Skeletal muscle satellite cell (primary cell): ENCODE results near the gene SLC25A11.

Source experiments
- H3K27me3 ChIP-seq: 2 replicates; pipeline ENCODE4 v1.7.0; 2013; ENCODE audit warnings: low read length; ENCODE audit not compliant: control insufficient read depth, insufficient read depth
- H3K36me3 ChIP-seq: 2 replicates; pipeline ENCODE4 v1.7.0; 2013; ENCODE audit warnings: mild to moderate bottlenecking, control low read depth, low read length; ENCODE audit not compliant: insufficient read depth
- H3K4me1 ChIP-seq: 2 replicates; pipeline ENCODE4 v1.7.0; 2013; ENCODE audit warnings: low read length; ENCODE audit not compliant: control insufficient read depth, insufficient read depth
- H3K4me2 ChIP-seq: 2 replicates; pipeline ENCODE4 v1.7.0; 2013; ENCODE audit warnings: mild to moderate bottlenecking, low read length
- H3K4me3 ChIP-seq: 2 replicates; pipeline ENCODE4 v1.7.0; 2013; ENCODE audit warnings: low read length
- H3K9ac ChIP-seq: 2 replicates; pipeline ENCODE4 v1.7.0; 2013; ENCODE audit warnings: mild to moderate bottlenecking, low read depth, low read length, moderate library complexity
- H3K9me3 ChIP-seq: replicated peaks from 2 replicates; pipeline ENCODE4 v1.7.0; 2013; ENCODE audit warnings: mild to moderate bottlenecking, control low read depth, low read length

Gene SLC25A11

DNA sequence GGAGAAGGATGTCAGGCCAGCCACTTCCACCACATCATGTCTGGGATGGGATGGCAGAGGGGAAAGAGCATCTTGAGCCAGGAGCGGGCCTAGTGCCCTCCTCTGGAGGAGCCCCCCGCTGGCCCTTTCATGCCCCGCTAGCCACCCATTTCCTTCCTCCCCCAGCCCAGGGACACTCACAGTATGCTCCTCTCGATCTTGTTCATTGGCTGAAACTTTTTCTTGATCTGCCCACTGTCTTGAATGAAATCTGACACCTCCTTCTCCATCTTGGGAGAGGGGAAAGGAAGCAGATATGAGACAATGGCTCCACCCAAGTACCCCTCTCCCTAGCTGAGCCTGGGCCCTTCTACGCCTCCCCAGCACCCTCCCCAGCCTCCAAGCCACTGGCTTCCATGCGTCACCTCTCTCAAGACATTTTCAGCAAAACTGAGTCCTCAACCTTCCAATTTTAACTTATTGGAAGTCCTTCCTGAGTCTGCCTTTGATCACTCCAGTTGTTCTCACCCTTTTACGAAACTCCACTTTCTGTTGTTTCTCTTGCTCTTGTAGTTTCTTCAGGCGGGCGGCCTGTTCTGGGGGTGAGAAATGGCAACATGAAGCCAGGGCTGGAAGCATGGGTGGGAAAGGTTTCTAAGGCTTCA is 20.6 kb upstream of the SLC25A11 start:
- Histone ChIP-seq H3K4me2 (no peak overlapping the region), H3K27me3 (no peaks in the 10 kb centered on the region), H3K4me3 (no peak overlapping the region), H3K4me1 (no peaks in the 10 kb centered on the region), H3K36me3 (peaks cover 23% of the 10 kb centered on the region), H3K9me3 (no peaks in the 10 kb centered on the region), H3K9ac (no peak overlapping the region)

DNA sequence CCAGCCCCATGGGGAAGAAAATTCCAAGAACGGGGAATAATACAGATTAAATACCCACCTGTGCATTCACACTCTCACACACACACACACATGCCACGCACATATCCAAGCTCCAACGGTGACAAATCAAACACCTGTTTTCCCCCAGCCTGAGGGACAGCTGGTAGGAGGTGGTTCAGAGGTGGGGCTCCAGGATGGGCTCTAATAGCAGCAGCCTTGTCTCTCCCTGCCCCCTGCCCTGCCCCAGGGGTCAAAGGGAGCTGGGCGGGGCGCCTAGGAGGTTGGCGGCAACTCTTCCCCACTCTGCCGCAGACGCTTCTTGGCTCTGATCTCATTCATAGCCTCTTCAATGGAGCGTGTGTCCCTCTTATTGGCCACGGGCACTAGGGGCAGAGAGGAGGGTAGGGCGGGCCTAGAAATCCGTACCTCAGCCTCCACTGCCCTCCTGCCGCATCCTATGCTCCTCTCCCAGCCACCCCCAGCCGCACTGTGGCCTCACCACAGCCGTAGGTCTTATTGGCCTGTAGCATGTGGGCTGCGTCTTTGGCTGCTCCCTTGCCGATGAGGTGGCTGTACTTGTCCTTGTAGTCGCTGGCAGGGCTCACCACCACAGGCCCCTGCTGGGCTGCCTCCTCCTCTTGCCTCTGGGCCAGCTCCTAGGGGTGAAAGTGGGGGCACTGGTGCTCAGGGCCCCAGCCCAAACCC is 19.6 kb upstream of the SLC25A11 start:
- Histone ChIP-seq H3K9me3 (no peaks in the 10 kb centered on the region), H3K4me2 (no peak overlapping the region), H3K4me3 (no peak overlapping the region), H3K36me3 (peaks cover 19% of the 10 kb centered on the region), H3K4me1 (peaks cover under 1% of the 10 kb centered on the region), H3K9ac (no peak overlapping the region), H3K27me3 (no peaks in the 10 kb centered on the region)

DNA sequence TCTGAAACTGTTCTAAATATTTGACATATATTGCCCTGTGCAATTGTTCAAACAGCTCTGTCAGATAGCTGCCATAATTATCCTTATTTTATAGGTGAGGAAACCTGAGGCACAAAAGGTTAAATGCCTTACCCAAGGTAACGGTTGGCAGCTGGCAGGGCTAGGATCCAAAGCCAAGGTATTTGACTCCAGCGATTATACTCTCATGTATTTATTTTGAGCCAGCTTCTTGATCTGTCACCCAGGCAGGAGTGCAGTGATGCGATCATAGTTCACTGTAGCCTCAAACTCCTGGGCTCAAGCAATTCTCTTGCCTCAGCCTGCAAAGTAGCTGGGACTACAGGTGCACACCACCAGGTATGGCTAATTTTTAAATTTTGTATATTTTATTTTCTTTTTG is 18.3 kb upstream of the SLC25A11 start:
- Histone ChIP-seq H3K4me2 (no peak overlapping the region), H3K36me3 (peaks cover 19% of the 10 kb centered on the region)

DNA sequence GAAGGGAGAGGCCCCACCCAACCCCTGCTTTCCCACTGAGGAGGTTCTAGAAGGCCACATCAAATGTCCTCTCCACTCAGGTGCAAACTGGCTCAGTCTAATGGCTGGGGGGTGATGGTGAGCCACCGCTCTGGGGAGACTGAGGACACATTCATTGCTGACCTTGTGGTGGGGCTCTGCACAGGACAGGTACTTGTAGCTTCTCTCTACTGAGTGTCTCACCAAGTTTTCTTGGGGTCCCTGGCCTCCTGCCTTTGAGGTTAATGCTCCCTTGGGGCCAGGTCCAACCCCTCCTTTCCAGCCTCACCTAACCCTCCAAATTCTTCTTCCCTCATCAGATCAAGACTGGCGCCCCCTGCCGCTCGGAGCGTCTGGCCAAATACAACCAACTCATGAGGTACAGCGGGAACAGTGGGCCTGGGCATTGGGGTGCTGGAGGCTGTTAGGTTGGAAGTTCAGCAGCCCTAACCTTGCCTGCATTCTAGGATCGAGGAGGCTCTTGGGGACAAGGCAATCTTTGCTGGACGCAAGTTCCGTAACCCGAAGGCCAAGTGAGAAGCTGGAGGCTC is 16.7 kb upstream of the SLC25A11 start:
- no peak overlapping the region for H3K4me3 ChIP-seq
- H3K36me3 ChIP-seq: peaks cover 19% of the 10 kb centered on the region
- peaks cover 24% of the 10 kb centered on the region for H3K4me1 ChIP-seq
- no peaks in the 10 kb centered on the region for H3K27me3 ChIP-seq
- no peak overlapping the region for H3K4me2 ChIP-seq
- no peak overlapping the region for H3K9ac ChIP-seq
- H3K9me3 ChIP-seq: no peaks in the 10 kb centered on the region

More for the DNA sequence above, 18.3 kb upstream of the SLC25A11 start:
- no peak overlapping the region for H3K9ac ChIP-seq
- no peaks in the 10 kb centered on the region for H3K27me3 ChIP-seq
- no peaks in the 10 kb centered on the region for H3K9me3 ChIP-seq
- peaks cover 14% of the 10 kb centered on the region for H3K4me1 ChIP-seq
- H3K4me3 ChIP-seq: no peak overlapping the region

DNA sequence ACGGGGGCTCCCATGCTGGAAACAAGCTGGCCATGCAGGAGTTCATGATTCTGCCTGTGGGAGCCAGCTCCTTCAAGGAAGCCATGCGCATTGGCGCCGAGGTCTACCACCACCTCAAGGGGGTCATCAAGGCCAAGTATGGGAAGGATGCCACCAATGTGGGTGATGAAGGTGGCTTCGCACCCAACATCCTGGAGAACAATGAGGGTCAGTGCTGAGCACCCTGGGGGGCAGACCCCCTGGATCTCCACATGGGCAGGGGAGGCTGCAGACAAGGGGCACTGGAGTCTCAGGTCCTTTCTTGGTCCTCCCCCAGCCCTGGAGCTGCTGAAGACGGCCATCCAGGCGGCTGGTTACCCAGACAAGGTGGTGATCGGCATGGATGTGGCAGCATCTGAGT is 15.2 kb upstream of the SLC25A11 start:
- Histone ChIP-seq H3K27me3 (no peaks in the 10 kb centered on the region), H3K4me1 (peaks cover 39% of the 10 kb centered on the region), H3K4me2 (no peak overlapping the region), H3K36me3 (peaks cover 12% of the 10 kb centered on the region), H3K4me3 (no peak overlapping the region), H3K9me3 (no peaks in the 10 kb centered on the region), H3K9ac (no peak overlapping the region)

DNA sequence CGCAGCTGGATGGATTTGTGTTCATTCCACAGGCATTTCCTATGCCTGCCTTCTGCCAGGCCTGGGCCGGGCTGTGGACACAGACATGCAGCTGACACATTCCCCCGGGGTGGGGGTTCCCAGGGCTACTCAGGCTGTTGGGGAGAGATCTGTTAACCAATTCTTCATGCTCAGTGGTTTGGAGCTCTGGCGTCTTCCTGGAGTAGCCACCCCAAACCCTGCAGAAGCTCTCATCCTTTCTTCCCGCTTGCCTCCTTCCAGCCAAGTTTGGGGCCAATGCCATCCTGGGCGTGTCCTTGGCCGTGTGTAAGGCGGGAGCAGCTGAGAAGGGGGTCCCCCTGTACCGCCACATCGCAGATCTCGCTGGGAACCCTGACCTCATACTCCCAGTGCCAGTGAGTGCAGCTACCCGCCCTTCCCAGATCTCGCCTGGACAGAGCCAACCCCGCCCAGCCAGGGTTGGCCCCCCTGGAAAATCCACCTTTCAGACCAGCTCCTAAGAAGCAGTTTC is 13.7 kb upstream of the SLC25A11 start:
- H3K9ac ChIP-seq: peak overlapping the region; percentile 64
- no peaks in the 10 kb centered on the region for H3K27me3 ChIP-seq
- H3K9me3 ChIP-seq: no peaks in the 10 kb centered on the region
- no peaks in the 10 kb centered on the region for H3K36me3 ChIP-seq
- H3K4me1 ChIP-seq: peaks cover 40% of the 10 kb centered on the region
- H3K4me2 ChIP-seq: peak overlapping the region; percentile 75
- peak overlapping the region; percentile 48 for H3K4me3 ChIP-seq

DNA sequence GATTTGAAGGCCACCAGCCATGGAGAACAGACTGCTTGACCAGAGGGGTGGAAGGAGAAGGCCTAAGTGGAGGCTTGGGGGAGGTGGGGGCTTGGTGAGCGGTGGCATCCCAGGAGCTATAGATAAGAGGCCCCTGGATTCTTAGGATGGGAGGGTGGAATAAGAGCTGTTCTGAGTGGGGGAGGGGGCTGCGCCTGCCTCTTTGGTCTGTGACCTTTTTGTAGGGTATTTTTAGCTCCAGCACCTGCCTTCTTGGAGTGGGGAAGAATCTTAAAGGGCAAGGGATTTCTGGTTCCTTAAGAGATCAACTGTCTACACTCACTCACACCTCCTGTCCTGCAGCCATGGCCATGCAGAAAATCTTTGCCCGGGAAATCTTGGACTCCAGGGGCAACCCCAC is 11.6 kb upstream of the SLC25A11 start:
- peak overlapping the region; percentile 92 for H3K4me2 ChIP-seq
- H3K4me3 ChIP-seq: peak overlapping the region; percentile 66
- peaks cover 12% of the 10 kb centered on the region for H3K36me3 ChIP-seq
- H3K9ac ChIP-seq: no peak overlapping the region
- no peaks in the 10 kb centered on the region for H3K9me3 ChIP-seq
- no peaks in the 10 kb centered on the region for H3K27me3 ChIP-seq
- peaks cover 40% of the 10 kb centered on the region for H3K4me1 ChIP-seq

DNA sequence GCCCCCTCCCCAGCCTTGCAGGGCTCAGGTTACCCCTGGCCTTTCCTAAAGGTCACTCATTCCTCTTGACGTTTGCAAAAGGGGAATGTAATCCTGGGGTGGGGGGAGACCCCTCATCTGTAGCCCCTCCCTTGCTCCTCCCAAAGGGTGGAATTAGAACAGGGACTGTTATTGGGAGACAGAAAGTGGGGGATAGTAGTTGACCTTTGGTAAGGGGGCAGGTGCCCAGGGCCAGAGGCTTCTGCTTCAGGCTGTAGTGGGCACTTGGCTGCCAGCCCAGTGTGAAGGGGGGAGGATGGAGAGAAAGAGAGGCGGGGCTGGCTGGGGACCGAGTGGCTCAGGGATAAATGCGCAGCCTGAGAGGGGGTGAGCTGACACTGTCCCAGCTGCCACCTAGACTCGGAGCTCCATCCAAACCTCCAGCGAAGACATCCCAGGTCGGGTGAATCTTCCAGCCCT is 10.9 kb upstream of the SLC25A11 start, which contains the start of gene ENO3:
ENO3 (plus strand) TSS at position 374 of the 459 bp plus-strand sequence. CDS start 711 bp downstream, outside the sequence.
- Histone ChIP-seq H3K36me3 (peaks cover 17% of the 10 kb centered on the region), H3K4me3 (peak within 1 kb of the TSS; percentile 66), H3K4me2 (peak within 1 kb of the TSS; percentile 92), H3K27me3 (no peaks in the 10 kb centered on the region), H3K4me1 (peaks cover 41% of the 10 kb centered on the region), H3K9me3 (no peaks in the 10 kb centered on the region), H3K9ac (peak within 1 kb of the TSS; percentile 81)

DNA sequence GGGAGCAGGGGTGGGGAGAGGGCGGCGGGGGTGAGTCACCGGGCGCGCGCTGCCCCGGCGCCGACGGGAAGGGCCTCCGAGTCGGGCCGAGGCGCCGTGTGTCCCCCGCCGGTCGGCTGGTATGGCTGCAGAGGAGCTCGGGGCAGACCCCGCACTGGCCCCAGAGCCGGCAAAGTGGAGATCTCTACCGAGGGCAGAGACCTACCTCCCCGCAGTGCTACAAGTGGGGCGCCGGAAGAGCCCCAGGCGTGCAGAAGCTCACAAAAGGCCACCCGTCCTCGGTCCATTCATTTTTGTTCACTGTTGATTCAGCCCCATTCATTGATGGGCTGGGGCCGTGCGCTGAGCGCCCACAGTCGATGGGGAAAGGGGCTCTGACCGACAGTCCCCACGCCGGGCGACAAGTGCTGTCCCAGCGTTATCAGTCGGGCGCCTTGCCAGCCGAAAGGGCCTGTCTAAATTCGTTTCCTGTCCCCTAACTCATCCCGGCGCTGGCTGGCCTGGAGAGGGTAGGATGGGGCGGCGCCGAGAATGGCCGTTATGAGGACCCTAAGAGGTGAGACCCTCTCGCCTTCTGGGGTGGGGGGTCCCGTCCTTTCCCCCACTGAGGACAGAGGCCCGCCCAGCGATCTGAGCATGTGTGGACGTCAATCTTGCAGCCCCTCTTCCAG is 10.4 kb upstream of the SLC25A11 start:
- Histone ChIP-seq H3K27me3 (no peaks in the 10 kb centered on the region), H3K4me2 (peak overlapping the region; percentile 92), H3K9me3 (no peaks in the 10 kb centered on the region), H3K9ac (peak overlapping the region; percentile 81), H3K4me3 (peak overlapping the region; percentile 66), H3K4me1 (peaks cover 47% of the 10 kb centered on the region), H3K36me3 (peaks cover 23% of the 10 kb centered on the region)

DNA sequence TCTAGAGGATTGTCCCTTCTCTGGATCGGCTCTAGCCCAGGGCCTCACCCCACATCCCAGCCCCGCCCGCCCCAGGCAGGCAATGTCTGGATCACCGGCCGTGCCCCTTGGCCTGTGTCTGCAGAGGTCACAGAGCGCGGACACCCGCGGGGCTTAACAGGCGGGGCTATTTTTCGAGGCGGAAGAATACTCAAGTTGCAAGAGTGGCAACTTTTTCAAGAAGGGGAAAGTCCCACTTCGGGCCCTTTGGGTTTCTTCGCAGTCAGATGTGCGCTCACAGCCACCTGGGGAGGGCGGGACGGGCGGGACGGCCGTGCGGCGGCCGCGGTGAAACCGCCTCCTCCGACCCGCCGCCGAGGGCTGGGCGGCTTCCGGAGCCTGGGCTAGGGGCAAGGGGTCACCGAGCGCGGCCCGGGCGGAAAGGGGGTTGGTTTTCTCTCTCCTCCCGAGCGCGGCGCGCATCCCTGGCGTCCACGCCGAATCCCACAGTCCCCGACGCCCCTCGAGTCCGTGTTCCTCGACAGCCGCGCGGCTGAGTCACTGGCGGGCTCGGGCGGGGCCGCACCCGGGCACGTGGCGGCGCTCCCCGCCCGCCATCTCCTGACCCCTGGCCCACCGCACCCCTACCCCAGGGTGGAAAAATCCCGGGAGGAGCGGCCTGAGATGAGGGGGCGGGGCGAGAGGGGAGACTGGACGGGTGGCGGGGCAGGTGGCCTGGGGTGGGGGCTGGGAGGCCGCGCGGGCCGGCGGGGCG is 9.7 kb upstream of the SLC25A11 start:
- Histone ChIP-seq H3K4me1 (peaks cover 53% of the 10 kb centered on the region), H3K4me3 (peak overlapping the region; percentile 99), H3K27me3 (no peaks in the 10 kb centered on the region), H3K36me3 (peaks cover 29% of the 10 kb centered on the region), H3K4me2 (peak overlapping the region; percentile 86), H3K9me3 (no peaks in the 10 kb centered on the region), H3K9ac (peak overlapping the region; percentile 72)
